Suprapubic skin (tissue), 4 donors: ENCODE results near the gene EPN1. TPM values are rescaled to one million over a fixed set of nuclear protein-coding genes. Genes with fewer than 3 reads are reported as not detected.
"Not testable (repeated sequence)": the region's sequence is repeated elsewhere in the genome, so short reads cannot be mapped to it uniquely, and the experiment has no call there.

Source experiments
- DNase-seq, 2 donors: peaks; one replicate each; pipeline ENCODE4 v3.0.0-alpha.2; 2019; ENCODE audit warnings: low spot score in 2 of 2
- H3K27ac ChIP-seq: fragments of 200-600 bp; sonication (generic); one replicate; pipeline ENCODE4 v1.5.1; 2019
- H3K27me3 ChIP-seq: fragments of 200-600 bp; sonication (generic); one replicate; pipeline ENCODE4 v1.5.1; 2019
- H3K36me3 ChIP-seq: fragments of 200-600 bp; sonication (generic); one replicate; pipeline ENCODE4 v1.5.1; 2019
- H3K4me1 ChIP-seq: fragments of 200-600 bp; sonication (generic); one replicate; pipeline ENCODE4 v1.5.1; 2019
- H3K4me3 ChIP-seq: fragments of 200-600 bp; sonication (generic); one replicate; pipeline ENCODE4 v1.5.1; 2019; ENCODE audit warnings: mild to moderate bottlenecking
- H3K9me3 ChIP-seq: fragments of 200-600 bp; sonication (generic); one replicate; pipeline ENCODE4 v1.5.1; 2019
- CTCF ChIP-seq, 2 donors: fragments of 200-600 bp in 1 of 2; fragments of 450-650 bp in 1 of 2; sonication (generic) in 1 of 2; IDR thresholded peaks; one replicate each; pipeline ENCODE4 v1.5.1; 2016 to 2019; ENCODE audit warnings: antibody characterized with exemption in 2 of 2, mild to moderate bottlenecking in 1 of 2, moderate library complexity in 1 of 2
- EP300 ChIP-seq: sonication (generic); formaldehyde crosslinking; IDR thresholded peaks from one replicate; pipeline ENCODE4 v1.6.1; 2017; ENCODE audit warnings: antibody characterized with exemption
- POLR2A ChIP-seq, 2 donors: fragments of 450-650 bp; IDR thresholded peaks; one replicate each; pipeline ENCODE4 v1.6.1; 2017; ENCODE audit warnings: antibody characterized with exemption in 2 of 2, mild to moderate bottlenecking in 2 of 2, moderate library complexity in 2 of 2
- POLR2AphosphoS5 ChIP-seq, 3 donors: sonication (generic); formaldehyde crosslinking; IDR thresholded peaks; one replicate each; pipeline ENCODE4 v1.6.1; 2017; ENCODE audit warnings: antibody characterized with exemption in 3 of 3
- WGBS: methylation state at CpG from one replicate; pipeline ENCODE4 v1.1.5; 2018; 5-methylcytosine and 5-hydroxymethylcytosine counted together
- total RNA-seq, 4 donors: library from RNA; depleted of rRNA; stranded (reverse); fragments of >200 nt; gene quantifications; one replicate each; pipeline ENCODE4 v1.1.0, GENCODE V29; 2016

EPN1 gene
- total RNA-seq, 4 donors from 2014 or later, result 80.1 to 104 (median 82.9) TPM

- no peaks in the 10 kb centered on the region for H3K4me1 ChIP-seq
These were observed 30.9 kb downstream of the EPN1 start for GRCh38 chr19:55705972-55706371.

GRCh38 chr19:55711719-55712118 lies 36.7 kb downstream of the EPN1 start:
- no peak for DNase-seq
- no peaks in the 10 kb centered on the region for H3K4me1 ChIP-seq
- no peaks in the 10 kb centered on the region for H3K36me3 ChIP-seq
- no peak overlapping the region for H3K4me3 ChIP-seq
- H3K9me3 ChIP-seq, result no peaks in the 10 kb centered on the region
- WGBS, result 76% methylated on average over 17 of the region's 18 CpGs
- TF ChIP-seq POLR2A (IDR thresholded peaks at IDR 0.05) (no peak), POLR2AphosphoS5 (IDR thresholded peaks at IDR 0.05) (no peak), CTCF (IDR thresholded peaks at IDR 0.05) (no peak), EP300 (no peak)
- H3K27me3 ChIP-seq, result peaks cover 9% of the 10 kb centered on the region
- H3K27ac ChIP-seq, result no peak overlapping the region

More at GRCh38 chr19:55705972-55706371, 30.9 kb downstream of the EPN1 start:
- Histone ChIP-seq H3K4me3 (no peak overlapping the region), H3K9me3 (no peaks in the 10 kb centered on the region), H3K36me3 (no peaks in the 10 kb centered on the region), H3K27ac (no peak overlapping the region), H3K27me3 (no peaks in the 10 kb centered on the region)
- no peak for DNase-seq
- WGBS, result 86% methylated on average over 1 of the region's 3 CpGs
- TF ChIP-seq EP300, result no peak
- no peak for TF ChIP-seq POLR2A (IDR thresholded peaks at IDR 0.05)
- TF ChIP-seq POLR2AphosphoS5 (IDR thresholded peaks at IDR 0.05), result no peak
- no peak for TF ChIP-seq CTCF (IDR thresholded peaks at IDR 0.05)

- Histone ChIP-seq H3K27me3 (peaks cover 22% of the 10 kb centered on the region), H3K27ac (no peak overlapping the region), H3K4me1 (no peaks in the 10 kb centered on the region), H3K4me3 (no peak overlapping the region), H3K36me3 (no peaks in the 10 kb centered on the region), H3K9me3 (no peaks in the 10 kb centered on the region)
- DNase-seq, result no peak
- WGBS, result 55% methylated on average over 2 of the region's 3 CpGs
- no peak for TF ChIP-seq POLR2A (IDR thresholded peaks at IDR 0.05)
- TF ChIP-seq POLR2AphosphoS5 (IDR thresholded peaks at IDR 0.05), result no peak
- TF ChIP-seq CTCF (IDR thresholded peaks at IDR 0.05), result no peak
- TF ChIP-seq EP300, result no peak
These were observed 38.0 kb downstream of the EPN1 start for GRCh38 chr19:55712804-55713631.

GRCh38 chr19:55716531-55716930 lies 41.5 kb downstream of the EPN1 start:
- DNase-seq, result no peak
- Histone ChIP-seq H3K4me1 (no peaks in the 10 kb centered on the region), H3K27me3 (peaks cover 36% of the 10 kb centered on the region), H3K27ac (no peak overlapping the region), H3K36me3 (no peaks in the 10 kb centered on the region), H3K4me3 (no peak overlapping the region), H3K9me3 (no peaks in the 10 kb centered on the region)
- TF ChIP-seq EP300 (no peak), CTCF (IDR thresholded peaks at IDR 0.05) (no peak), POLR2AphosphoS5 (IDR thresholded peaks at IDR 0.05) (no peak), POLR2A (IDR thresholded peaks at IDR 0.05) (no peak)
- WGBS, result 69% methylated on average over 11 of the region's 15 CpGs

GRCh38 chr19:55717251-55717650 lies 42.2 kb downstream of the EPN1 start:
- no peaks in the 10 kb centered on the region for H3K36me3 ChIP-seq
- TF ChIP-seq CTCF (IDR thresholded peaks at IDR 0.05) (no peak), POLR2A (IDR thresholded peaks at IDR 0.05) (no peak), EP300 (no peak), POLR2AphosphoS5 (IDR thresholded peaks at IDR 0.05) (no peak)
- H3K9me3 ChIP-seq, result no peaks in the 10 kb centered on the region
- 69% methylated on average over 11 of the region's 11 CpGs for WGBS
- no peak overlapping the region for H3K4me3 ChIP-seq
- no peaks in the 10 kb centered on the region for H3K4me1 ChIP-seq
- H3K27ac ChIP-seq, result no peak overlapping the region
- peaks cover 37% of the 10 kb centered on the region for H3K27me3 ChIP-seq
- DNase-seq, result no peak

GRCh38 chr19:55717879-55718711 lies 43.1 kb downstream of the EPN1 start:
- DNase-seq, H3K4me3 ChIP-seq, H3K27ac ChIP-seq, H3K9me3 ChIP-seq, H3K4me1 ChIP-seq, H3K36me3 ChIP-seq: not testable (repeated sequence)
- WGBS, result 33% methylated on average over 12 of the region's 13 CpGs
- peaks cover 39% of the 10 kb centered on the region for H3K27me3 ChIP-seq
